ENCODE data around the gene C4A.
"Not testable (repeated sequence)": the region's sequence is repeated elsewhere in the genome, so short reads cannot be mapped to it uniquely, and the experiment has no call there.

GRCh38 chr6:31994421-31994820 lies 12.6 kb downstream of the C4A start:
- not testable (repeated sequence) for TF ChIP-seq CTCF (IDR thresholded peaks at IDR 0.05); SMAD4 (CRISPR knock-in tag; IDR thresholded peaks at IDR 0.05); TEAD4 (CRISPR knock-in tag; IDR thresholded peaks at IDR 0.05); ZNF423 (CRISPR knock-in tag; IDR thresholded peaks at IDR 0.05); ELF4 (CRISPR knock-in tag; IDR thresholded peaks at IDR 0.05; ENCODE audit: low read depth); JUN (CRISPR knock-in tag; IDR thresholded peaks at IDR 0.05); HMGXB4 (CRISPR knock-in tag; IDR thresholded peaks at IDR 0.05); MXD4 (CRISPR knock-in tag; IDR thresholded peaks at IDR 0.05; ENCODE audit: borderline replicate concordance); USF1 (CRISPR knock-in tag; IDR thresholded peaks at IDR 0.05)

Measured in WTC11 (cell line).